ENCODE results near the gene MAGEF1. TPM values are rescaled to one million over a fixed set of nuclear protein-coding genes. Genes with fewer than 3 reads are reported as not detected.

Gene MAGEF1
- total RNA-seq, 1 experiment from 2014 or later: 31.9 TPM

DNA sequence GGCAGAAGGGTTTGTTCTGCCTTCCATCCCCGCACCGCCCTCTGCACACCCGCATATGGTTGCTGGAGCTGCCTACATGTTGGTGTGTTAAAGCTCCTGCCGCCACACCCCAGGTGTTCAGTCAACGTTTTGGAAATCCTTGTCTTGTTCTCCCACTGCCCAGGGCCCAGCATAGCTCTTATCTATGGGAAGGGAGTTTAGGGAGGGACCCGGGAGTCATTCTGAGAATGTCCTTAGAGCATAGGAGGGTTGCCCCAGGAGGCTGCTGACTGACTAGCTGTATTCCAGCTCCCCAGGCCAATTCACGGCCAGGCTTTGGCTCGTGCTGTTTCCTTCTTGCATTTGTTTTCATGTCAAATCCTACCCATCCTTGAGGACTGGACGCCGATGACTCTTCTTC lies 46.8 kb downstream of the MAGEF1 start:
- H3K27ac ChIP-seq (ENCODE audit: insufficient read length, low read depth, low read length): no peak overlapping the region
- no peaks in the 10 kb centered on the region for H3K27me3 ChIP-seq (ENCODE audit: insufficient read depth, low read length)
- no peak overlapping the region for H4K91ac ChIP-seq (ENCODE audit: insufficient read length, low read depth, low read length)
- H3K9me3 ChIP-seq (ENCODE audit: control insufficient read depth, low read depth, low read length): no peaks in the 10 kb centered on the region
- no peaks in the 10 kb centered on the region for H3K4me1 ChIP-seq (ENCODE audit: insufficient read depth, low read length)
- Mint-ChIP-seq H3K36me3 (ENCODE audit: insufficient read depth in 1 of 3, low read depth in 3 of 3) (no peaks in the 10 kb centered on the region), H3K27me3 (ENCODE audit: low read depth) (peaks cover 24% of the 10 kb centered on the region), H3K4me1 (peaks cover 24 to 53% of the 10 kb centered on the region in 2 experiments), H3K4me3 (no peak overlapping the region), H3K27ac (no peak overlapping the region), H3K9me3 (peaks cover 0 to 3% of the 10 kb centered on the region in 2 experiments; a peak in 1 of 5 replicates)
- H4K5ac ChIP-seq (ENCODE audit: insufficient read length, low read depth, low read length): no peak overlapping the region
- no peak overlapping the region for H3T11ph ChIP-seq (ENCODE audit: low read length)
- no peak overlapping the region for H3K9ac ChIP-seq (ENCODE audit: extremely low read depth, insufficient read length, low read length)
- H3K79me1 ChIP-seq (ENCODE audit: insufficient read depth, low read depth, low read length, poor library complexity, severe bottlenecking): no peaks in the 10 kb centered on the region
- H3K4me2 ChIP-seq (ENCODE audit: insufficient read depth, insufficient read length, low read length): no peak overlapping the region
- no peak overlapping the region for H2AK5ac ChIP-seq (ENCODE audit: insufficient read length, low read length)
- H3K14ac ChIP-seq (ENCODE audit: insufficient read depth, low read length): no peak overlapping the region
- no peak overlapping the region for H2BK120ac ChIP-seq (ENCODE audit: low read depth, low read length, poor library complexity, severe bottlenecking)
- peaks cover 2% of the 10 kb centered on the region for H4K20me1 ChIP-seq (ENCODE audit: control insufficient read depth, insufficient read depth, insufficient read length)
- H3K79me2 ChIP-seq (ENCODE audit: insufficient read depth, low read length): no peaks in the 10 kb centered on the region
- no peak overlapping the region for H2AFZ ChIP-seq (ENCODE audit: low read length)
- no peak overlapping the region for H3K23ac ChIP-seq (ENCODE audit: insufficient read length, low read depth, low read length)
- H3K56ac ChIP-seq (ENCODE audit: insufficient read length, low read depth, low read length): no peak overlapping the region
- H4K8ac ChIP-seq (replicated peaks; ENCODE audit: insufficient read length, low read depth, low read length): no peak overlapping the region
- H3K23me2 ChIP-seq (ENCODE audit: insufficient read length, low read depth, low read length, poor library complexity, severe bottlenecking): no peaks in the 10 kb centered on the region
- no CpG with 5 or more reads among the region's 10 CpGs for WGBS (ENCODE audit: extremely low coverage, insufficient read length, low lambda C conversion rate)
- H3K18ac ChIP-seq (ENCODE audit: insufficient read length, low read depth, low read length): no peak overlapping the region
- no peak overlapping the region for H3K4ac ChIP-seq (ENCODE audit: low read depth, low read length)
- no peak for DNase-seq
- H2BK20ac ChIP-seq (ENCODE audit: low read depth, low read length, poor library complexity, severe bottlenecking): no peak overlapping the region
- no peak overlapping the region for H2BK15ac ChIP-seq (ENCODE audit: low read depth, low read length)
- TF ChIP-seq, protein P1, sequence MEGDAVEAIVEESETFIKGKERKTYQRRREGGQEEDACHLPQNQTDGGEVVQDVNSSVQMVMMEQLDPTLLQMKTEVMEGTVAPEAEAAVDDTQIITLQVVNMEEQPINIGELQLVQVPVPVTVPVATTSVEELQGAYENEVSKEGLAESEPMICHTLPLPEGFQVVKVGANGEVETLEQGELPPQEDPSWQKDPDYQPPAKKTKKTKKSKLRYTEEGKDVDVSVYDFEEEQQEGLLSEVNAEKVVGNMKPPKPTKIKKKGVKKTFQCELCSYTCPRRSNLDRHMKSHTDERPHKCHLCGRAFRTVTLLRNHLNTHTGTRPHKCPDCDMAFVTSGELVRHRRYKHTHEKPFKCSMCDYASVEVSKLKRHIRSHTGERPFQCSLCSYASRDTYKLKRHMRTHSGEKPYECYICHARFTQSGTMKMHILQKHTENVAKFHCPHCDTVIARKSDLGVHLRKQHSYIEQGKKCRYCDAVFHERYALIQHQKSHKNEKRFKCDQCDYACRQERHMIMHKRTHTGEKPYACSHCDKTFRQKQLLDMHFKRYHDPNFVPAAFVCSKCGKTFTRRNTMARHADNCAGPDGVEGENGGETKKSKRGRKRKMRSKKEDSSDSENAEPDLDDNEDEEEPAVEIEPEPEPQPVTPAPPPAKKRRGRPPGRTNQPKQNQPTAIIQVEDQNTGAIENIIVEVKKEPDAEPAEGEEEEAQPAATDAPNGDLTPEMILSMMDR (conservative IDR thresholded peaks at IDR 0.05): no peak
- H2BK5ac ChIP-seq (ENCODE audit: insufficient read length, low read length): no peak overlapping the region
- H2BK12ac ChIP-seq (ENCODE audit: insufficient read length, low read depth, low read length): no peak overlapping the region
